ENCODE results near the gene ANK3.

ANK3 gene

GRCh38 chr10:60271319-60272040 lies 118.2 kb downstream of the ANK3 start:
- no peak for DNase-seq

DNA sequence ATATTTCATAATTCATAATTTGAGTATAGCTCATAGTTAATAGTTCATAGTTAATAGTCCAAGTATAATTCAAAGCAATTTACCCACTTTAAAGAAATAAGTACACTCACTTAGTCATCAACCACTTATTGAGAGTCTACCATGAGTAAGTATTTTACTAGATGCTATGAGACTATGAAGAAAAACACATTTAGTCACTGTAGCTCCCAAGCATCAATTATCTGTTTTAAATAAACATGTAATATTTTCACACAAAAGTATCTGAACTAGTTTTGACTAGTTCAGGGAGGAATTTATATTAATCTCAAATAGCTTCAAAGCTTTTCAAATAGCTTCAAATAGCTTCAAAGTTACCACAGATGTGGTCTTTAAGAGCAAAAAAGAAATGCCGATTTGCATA lies 119.2 kb downstream of the ANK3 start:
- DNase-seq, result no peak

DNA sequence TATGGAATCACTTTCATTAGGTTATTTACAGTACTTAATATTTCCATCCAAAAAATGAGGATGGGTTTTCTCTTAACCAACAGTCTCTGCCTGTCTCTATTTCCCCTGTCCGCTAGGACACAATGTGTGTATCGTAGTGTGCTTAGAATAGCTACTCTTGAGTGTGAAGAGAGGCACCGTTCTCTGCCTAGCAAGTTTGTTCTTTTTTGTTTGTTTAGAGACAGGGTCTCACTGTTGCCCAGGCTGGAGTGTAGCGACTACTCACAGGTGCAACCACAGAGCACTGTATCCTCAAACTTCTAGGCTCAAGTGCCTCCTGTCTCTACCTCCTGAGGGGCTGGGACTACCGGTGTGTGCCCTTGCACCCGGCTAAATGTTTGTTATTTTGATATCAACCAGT lies 121.9 kb downstream of the ANK3 start:
- no peak for DNase-seq

DNA sequence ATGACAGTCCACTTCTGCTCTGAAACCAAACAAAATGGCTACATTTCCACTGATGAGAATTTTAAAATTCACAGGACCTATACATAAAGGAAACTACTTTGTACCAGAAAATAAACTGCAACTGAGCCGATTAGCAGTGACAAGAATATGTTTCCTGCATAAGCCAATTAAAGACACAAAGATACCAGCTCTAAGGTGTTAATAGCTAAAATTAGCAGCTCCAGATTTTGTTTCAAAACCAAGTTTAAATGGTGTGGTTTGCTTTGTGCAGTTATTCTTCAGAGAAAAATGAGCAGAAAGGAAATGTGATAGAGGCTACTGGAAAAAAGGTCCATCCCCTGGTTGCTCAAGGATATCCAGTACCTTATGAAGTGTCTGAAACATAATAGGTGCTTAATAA lies 123.2 kb downstream of the ANK3 start:
- DNase-seq, result no peak

DNA sequence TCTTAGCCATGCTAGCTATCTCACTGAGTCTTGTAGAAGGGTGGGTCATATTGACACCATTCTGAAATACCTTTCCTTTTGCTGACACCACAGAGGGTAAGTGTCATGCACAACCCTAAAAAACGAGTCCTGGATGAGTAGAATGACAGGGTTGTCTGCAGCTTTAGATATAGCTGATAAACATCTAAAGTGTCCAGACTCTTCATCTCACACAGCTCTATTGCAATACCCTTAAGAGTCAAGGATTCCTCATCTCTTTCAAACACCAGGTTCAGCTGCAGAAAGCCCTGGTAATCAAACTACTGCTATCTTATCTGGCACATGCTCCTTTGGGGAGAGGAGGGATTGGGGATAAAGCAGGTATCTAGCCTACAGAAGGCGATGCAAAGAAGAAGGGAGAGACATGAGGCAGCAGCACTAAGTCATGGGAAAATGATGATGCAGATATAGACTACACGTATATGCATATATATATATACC lies 127.0 kb downstream of the ANK3 start:
- DNase-seq, result no peak

DNA sequence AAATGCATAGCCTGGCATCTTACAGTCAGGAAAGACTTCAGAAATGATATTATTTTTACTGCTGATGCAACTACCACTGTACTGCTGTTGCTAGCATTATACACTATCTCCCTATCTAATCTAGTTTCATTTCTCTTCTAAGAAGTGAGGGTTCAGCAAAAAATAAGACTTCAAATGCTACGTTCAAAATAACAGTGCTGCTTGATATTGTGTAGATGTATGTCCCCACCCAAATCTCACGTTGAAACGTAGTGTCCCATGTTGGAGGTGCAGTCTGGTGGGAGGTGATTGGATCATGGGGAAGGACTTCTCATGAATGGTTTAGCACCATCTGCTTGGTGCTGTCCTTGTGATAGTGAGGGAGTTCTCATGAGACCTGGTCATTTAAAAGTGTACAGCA lies 129.4 kb downstream of the ANK3 start:
- no peak for DNase-seq

GRCh38 chr10:60258429-60258797 lies 131.3 kb downstream of the ANK3 start:
- no peak for DNase-seq

- no peak for DNase-seq
Measured at GRCh38 chr10:60257767-60258428, 131.8 kb downstream of the ANK3 start.

DNA sequence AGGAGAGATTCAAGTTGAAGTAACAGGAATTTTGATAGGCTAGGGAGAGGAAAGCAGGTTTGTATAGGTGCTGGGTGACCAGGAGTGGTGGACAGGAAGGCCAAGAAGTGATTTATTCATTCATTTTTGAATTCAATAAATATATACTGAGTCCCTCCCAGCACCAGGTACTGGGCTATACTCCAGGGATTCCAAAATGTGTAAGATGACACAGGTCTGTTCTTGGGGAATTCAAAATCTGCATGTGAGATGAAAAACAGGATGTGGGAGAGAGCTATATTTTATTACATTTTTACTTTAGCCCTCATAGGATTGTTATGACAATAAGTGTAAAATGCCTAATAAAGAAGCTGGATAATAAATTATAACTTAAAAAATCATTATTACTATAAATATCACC lies 134.9 kb downstream of the ANK3 start:
- no peak for DNase-seq

DNA sequence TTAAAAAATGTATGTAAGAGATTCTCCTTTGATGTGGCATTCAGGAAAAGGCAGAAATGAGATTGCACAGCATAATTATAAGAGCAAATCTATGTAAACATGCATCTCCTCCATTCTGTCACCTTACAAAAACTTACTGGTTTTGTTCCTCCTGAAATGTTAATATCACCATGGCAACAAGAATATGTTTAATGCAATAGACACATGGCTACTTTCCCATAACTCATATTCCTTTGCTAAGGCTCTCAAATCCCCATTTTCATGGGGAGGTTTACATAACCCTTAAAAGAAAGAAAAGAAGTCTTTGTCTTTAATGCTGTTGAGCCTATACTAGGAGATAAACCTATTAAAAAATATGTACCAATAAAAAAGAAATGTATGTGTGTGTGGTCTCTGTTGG lies 136.2 kb downstream of the ANK3 start:
- no peak for DNase-seq

DNA sequence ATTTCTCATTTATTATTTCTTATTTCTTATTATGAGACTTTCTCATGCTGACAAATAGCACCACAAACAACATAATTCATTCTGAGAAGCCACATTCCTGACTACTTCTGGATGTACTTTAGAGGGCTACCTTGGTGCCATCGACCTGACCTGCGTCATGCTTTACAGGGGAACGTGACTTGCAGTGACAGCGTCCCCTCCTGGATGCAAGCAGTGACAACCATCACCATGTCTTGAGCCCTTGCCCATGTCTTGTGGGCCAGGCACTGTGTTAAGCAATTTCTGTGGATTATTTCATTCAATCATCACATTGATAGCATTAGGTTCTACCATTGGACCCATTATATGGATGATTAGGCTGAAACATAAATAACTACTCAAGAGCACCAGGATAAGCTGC lies 137.0 kb downstream of the ANK3 start:
- no peak for DNase-seq

- no peak for DNase-seq
Measured at GRCh38 chr10:60246382-60246781, 143.3 kb downstream of the ANK3 start.

DNA sequence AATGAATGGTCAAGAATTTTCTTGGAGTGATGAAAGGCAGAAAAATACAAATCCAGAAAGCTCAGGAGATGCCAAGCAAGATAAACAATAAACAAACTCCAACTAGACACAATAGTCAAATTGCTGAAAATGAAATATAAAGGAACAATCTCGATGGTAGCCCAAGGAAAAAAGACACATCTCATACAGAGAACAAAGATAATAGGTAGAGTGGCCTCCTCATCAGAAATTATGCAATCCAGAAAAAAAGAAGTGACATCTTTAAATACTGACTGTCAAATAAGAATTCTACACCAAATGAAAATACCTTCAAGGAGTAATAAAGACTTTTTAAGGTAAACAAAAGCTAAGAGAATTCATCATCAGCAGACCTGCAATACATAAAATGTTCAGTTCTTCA lies 150.4 kb downstream of the ANK3 start:
- no peak for DNase-seq

DNA sequence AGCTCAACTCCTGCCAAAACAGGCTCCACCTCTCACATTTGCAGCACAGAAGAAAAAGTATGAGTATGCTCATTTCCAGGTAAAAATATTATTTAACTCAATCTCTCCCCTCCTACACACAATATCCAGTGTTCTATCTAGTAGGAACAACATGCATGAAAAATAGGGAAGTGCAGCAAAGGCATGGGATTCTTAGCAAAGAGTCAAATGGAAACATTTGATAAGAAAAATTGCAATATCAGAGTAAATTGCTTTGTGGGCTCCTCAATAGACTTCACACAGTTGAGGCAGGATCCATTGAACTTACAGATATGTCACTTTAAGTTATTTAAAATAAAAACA lies 150.9 kb downstream of the ANK3 start:
- no peak for DNase-seq

- DNase-seq, result no peak
Measured at GRCh38 chr10:60237977-60238758, 151.5 kb downstream of the ANK3 start.

DNA sequence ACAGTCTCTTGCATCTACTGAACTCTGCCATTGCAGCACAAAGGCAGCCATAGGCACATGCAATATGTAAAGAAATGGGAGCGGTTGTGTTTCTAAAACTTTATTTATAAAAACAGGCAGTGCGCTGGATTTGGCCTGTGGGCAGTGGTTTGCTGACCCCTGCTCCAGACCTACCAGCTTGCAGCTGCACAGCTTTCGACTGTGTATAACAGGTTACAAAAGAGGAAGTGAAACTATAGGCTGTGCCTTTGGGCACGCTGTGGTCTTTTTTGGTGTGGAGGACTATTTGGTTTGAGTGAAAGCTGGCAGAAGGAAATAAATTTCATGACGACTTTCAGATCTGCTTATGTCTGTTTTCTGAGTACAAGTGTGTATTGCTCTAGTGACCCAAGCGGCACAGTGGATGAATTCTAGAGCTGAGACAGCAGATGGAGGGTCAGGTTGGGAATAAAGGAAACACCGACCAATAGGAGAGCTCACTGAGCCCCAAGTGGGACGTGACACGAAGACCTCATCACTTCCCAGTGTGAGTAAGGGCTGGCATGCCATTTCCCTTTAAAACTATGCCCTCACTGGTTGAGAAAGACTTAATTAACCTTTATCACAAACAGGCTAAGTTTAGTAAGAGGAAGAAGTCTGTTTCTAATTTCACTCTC lies 152.7 kb downstream of the ANK3 start:
- no peak for DNase-seq

- DNase-seq, result no peak
Measured at GRCh38 chr10:60235001-60235400, 154.7 kb downstream of the ANK3 start.

DNA sequence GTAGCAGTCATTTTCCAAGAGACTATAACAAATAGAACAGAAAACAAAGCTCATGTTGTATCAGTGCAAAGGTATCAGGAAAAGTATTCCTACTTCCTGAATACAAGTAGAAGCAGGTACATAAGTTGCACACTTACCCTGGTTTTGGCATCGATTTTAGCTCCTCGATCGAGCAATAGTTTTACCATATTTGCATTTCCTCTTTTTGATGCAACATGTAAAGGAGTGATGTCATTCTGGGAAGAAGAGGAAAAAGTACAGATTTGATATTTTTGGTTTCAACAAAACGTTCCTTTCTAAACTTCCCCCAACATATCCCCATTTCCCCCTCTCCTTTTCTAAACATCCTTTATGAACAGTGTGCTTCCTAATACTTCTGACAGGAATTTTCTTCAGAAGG lies 155.1 kb downstream of the ANK3 start:
- no peak for DNase-seq

- DNase-seq, result no peak
Measured at GRCh38 chr10:60230892-60231291, 158.8 kb downstream of the ANK3 start.

- DNase-seq, result no peak
Measured at GRCh38 chr10:60224066-60224705, 165.5 kb downstream of the ANK3 start.

GRCh38 chr10:60222047-60222446 lies 167.6 kb downstream of the ANK3 start:
- no peak for DNase-seq

GRCh38 chr10:60212195-60212594 lies 177.5 kb downstream of the ANK3 start:
- DNase-seq, result no peak
